Astrocyte (in vitro differentiated cells and primary cell): ENCODE results near the gene FMN2. TPM values are rescaled to one million over a fixed set of nuclear protein-coding genes. Genes with fewer than 3 reads are reported as not detected.

ENCODE experiments used
- DNase-seq: peaks from one replicate; pipeline ENCODE4 v3.0.0-alpha.2; 2010; ENCODE audit warnings: low read depth
- FAIRE-seq: peaks from 2 replicates; lab custom pipeline; 2011; peaks lifted over from hg19 to GRCh38; lab: Jason Lieb, UNC
- H2AFZ ChIP-seq: 2 replicates; pipeline ENCODE4 v1.6.0; 2012; ENCODE audit warnings: low read depth, low read length, inconsistent platforms
- H3K27ac ChIP-seq: 2 replicates; pipeline ENCODE4 v1.5.1; 2011; ENCODE audit warnings: low read depth, low read length, inconsistent platforms
- H3K27me3 ChIP-seq: 2 replicates; pipeline ENCODE4 v1.6.0; 2011; ENCODE audit warnings: low read length, inconsistent platforms; ENCODE audit not compliant: insufficient read depth
- H3K36me3 ChIP-seq: 2 replicates; pipeline ENCODE4 v1.5.1; 2011; ENCODE audit warnings: low read length, inconsistent platforms; ENCODE audit not compliant: insufficient read depth
- H3K4me1 ChIP-seq: 2 replicates; pipeline ENCODE4 v1.5.1; 2011; ENCODE audit warnings: low read length, inconsistent platforms; ENCODE audit not compliant: insufficient read depth
- H3K4me2 ChIP-seq: 2 replicates; pipeline ENCODE4 v1.6.0; 2012; ENCODE audit warnings: low read length, inconsistent platforms
- H3K4me3 ChIP-seq: 2 replicates; pipeline ENCODE4 v1.5.1; 2011; ENCODE audit warnings: low read depth, mild to moderate bottlenecking, low read length, inconsistent platforms; ENCODE audit not compliant: insufficient read depth
- H3K79me2 ChIP-seq: 2 replicates; pipeline ENCODE4 v1.6.0; 2012; ENCODE audit warnings: mild to moderate bottlenecking, low read length, inconsistent platforms; ENCODE audit not compliant: insufficient read depth
- H3K9ac ChIP-seq: 2 replicates; pipeline ENCODE4 v1.6.0; 2012; ENCODE audit warnings: mild to moderate bottlenecking, low read length, inconsistent platforms
- H3K9me3 ChIP-seq: 2 replicates; pipeline ENCODE4 v1.5.1; 2012; ENCODE audit warnings: low read depth, mild to moderate bottlenecking, low read length, inconsistent platforms; ENCODE audit not compliant: insufficient read depth
- H4K20me1 ChIP-seq: 2 replicates; pipeline ENCODE4 v1.6.0; 2012; ENCODE audit warnings: low read length, inconsistent platforms; ENCODE audit not compliant: insufficient read depth
- H3K27ac Mint-ChIP-seq: one replicate; pipeline ENCODE4 v1.8.0; 2021; ENCODE audit warnings: mild to moderate bottlenecking, mixed read lengths; ENCODE audit not compliant: unreplicated experiment
- H3K27me3 Mint-ChIP-seq: one replicate; pipeline ENCODE4 v1.8.0; 2021; ENCODE audit warnings: low read depth, mixed read lengths; ENCODE audit not compliant: unreplicated experiment
- H3K36me3 Mint-ChIP-seq: one replicate; pipeline ENCODE4 v1.8.0; 2021; ENCODE audit warnings: low read depth, mixed read lengths; ENCODE audit not compliant: unreplicated experiment
- H3K4me1 Mint-ChIP-seq: one replicate; pipeline ENCODE4 v1.8.0; 2021; ENCODE audit warnings: low read depth, mixed read lengths; ENCODE audit not compliant: unreplicated experiment
- H3K4me3 Mint-ChIP-seq: one replicate; pipeline ENCODE4 v1.8.0; 2021; ENCODE audit warnings: mild to moderate bottlenecking, moderate library complexity, mixed read lengths; ENCODE audit not compliant: unreplicated experiment
- H3K9me3 Mint-ChIP-seq: one replicate; pipeline ENCODE4 v1.8.0; 2021; ENCODE audit warnings: mild to moderate bottlenecking, mixed read lengths; ENCODE audit not compliant: unreplicated experiment
- CTCF ChIP-seq: IDR thresholded peaks from 2 replicates; pipeline ENCODE4 v1.5.1; 2011; ENCODE audit warnings: low read depth, mild to moderate bottlenecking, inconsistent platforms, low read length, moderate library complexity; ENCODE audit not compliant: insufficient read depth
- EZH2 ChIP-seq: IDR thresholded peaks from 2 replicates; pipeline ENCODE4 v1.6.1; 2012; ENCODE audit warnings: mild to moderate bottlenecking, low read length, inconsistent platforms; ENCODE audit not compliant: insufficient read depth
- total RNA-seq: library from RNA; stranded (reverse); gene quantifications from 2 replicates; pipeline ENCODE4 v1.2.1, GENCODE V29; 2021

The FMN2 gene
- total RNA-seq, 1 donor from 2014 or later = 2.4 TPM

- H3K4me1 ChIP-seq = peaks cover 8% of the 10 kb centered on the region
- no peak overlapping the region for H3K4me3 ChIP-seq
- Mint-ChIP-seq H3K27ac (no peak overlapping the region), H3K4me3 (no peak overlapping the region), H3K27me3 (no peaks in the 10 kb centered on the region), H3K9me3 (no peaks in the 10 kb centered on the region), H3K36me3 (no peaks in the 10 kb centered on the region), H3K4me1 (peaks cover 4% of the 10 kb centered on the region)
- H3K4me2 ChIP-seq = no peak overlapping the region
- no peaks in the 10 kb centered on the region for H3K27me3 ChIP-seq
- H3K9me3 ChIP-seq = no peaks in the 10 kb centered on the region
- no peak overlapping the region for H3K9ac ChIP-seq
- H3K79me2 ChIP-seq = no peaks in the 10 kb centered on the region
- FAIRE-seq (no peak), DNase-seq (no peak)
- TF ChIP-seq CTCF = no peak
- no peak for TF ChIP-seq EZH2
- H2AFZ ChIP-seq = no peak overlapping the region
- no peaks in the 10 kb centered on the region for H3K36me3 ChIP-seq
- H3K27ac ChIP-seq = no peak overlapping the region
- no peaks in the 10 kb centered on the region for H4K20me1 ChIP-seq
Observed at GRCh38 chr1:240338837-240339236, 247.2 kb downstream of the FMN2 start.

- Histone ChIP-seq H3K27me3 (no peaks in the 10 kb centered on the region), H2AFZ (no peak overlapping the region), H3K4me2 (no peak overlapping the region), H3K36me3 (no peaks in the 10 kb centered on the region), H4K20me1 (no peaks in the 10 kb centered on the region), H3K27ac (no peak overlapping the region), H3K4me3 (no peak overlapping the region), H3K79me2 (no peaks in the 10 kb centered on the region), H3K4me1 (peaks cover 8% of the 10 kb centered on the region), H3K9me3 (no peaks in the 10 kb centered on the region), H3K9ac (no peak overlapping the region)
- no peak for FAIRE-seq
- TF ChIP-seq CTCF (no peak), EZH2 (no peak)
- Mint-ChIP-seq H3K4me1 (peaks cover 4% of the 10 kb centered on the region), H3K27ac (no peak overlapping the region), H3K36me3 (no peaks in the 10 kb centered on the region), H3K4me3 (no peak overlapping the region), H3K27me3 (no peaks in the 10 kb centered on the region), H3K9me3 (no peaks in the 10 kb centered on the region)
- DNase-seq = no peak
Observed at GRCh38 chr1:240341365-240342250, 249.9 kb downstream of the FMN2 start.

- Histone ChIP-seq H3K36me3 (no peaks in the 10 kb centered on the region), H3K4me1 (peaks cover 8% of the 10 kb centered on the region), H3K9me3 (no peaks in the 10 kb centered on the region), H3K27ac (no peak overlapping the region), H3K4me3 (no peak overlapping the region), H3K79me2 (no peaks in the 10 kb centered on the region), H4K20me1 (no peaks in the 10 kb centered on the region), H3K4me2 (no peak overlapping the region), H3K9ac (no peak overlapping the region), H3K27me3 (no peaks in the 10 kb centered on the region), H2AFZ (no peak overlapping the region)
- no peak for TF ChIP-seq EZH2
- TF ChIP-seq CTCF = no peak
- H3K4me1 Mint-ChIP-seq = peaks cover 4% of the 10 kb centered on the region
- no peaks in the 10 kb centered on the region for H3K9me3 Mint-ChIP-seq
- DNase-seq (no peak), FAIRE-seq (no peak)
- H3K36me3 Mint-ChIP-seq = no peaks in the 10 kb centered on the region
- H3K27me3 Mint-ChIP-seq = no peaks in the 10 kb centered on the region
- no peak overlapping the region for H3K4me3 Mint-ChIP-seq
- H3K27ac Mint-ChIP-seq = no peak overlapping the region
Observed at GRCh38 chr1:240342251-240342625, 250.6 kb downstream of the FMN2 start.
